ENCODE results near the gene SHD. TPM values are rescaled to one million over a fixed set of nuclear protein-coding genes. Genes with fewer than 3 reads are reported as not detected.

SHD gene
- total and polyA plus RNA-seq, 2 of the 4 experiments (the other 2 are of a cell fraction), result not detected

- no peak for TF ChIP-seq RAD21 (IDR thresholded peaks at IDR 0.05; ENCODE audit: low read length)
- Histone ChIP-seq H3K9me1 (ENCODE audit: insufficient read depth, low read length) (no peaks in the 10 kb centered on the region), H2AK9ac (replicated peaks; ENCODE audit: low read depth, low read length, poor library complexity) (no peak overlapping the region), H3K36me3 (ENCODE audit: control insufficient read depth, insufficient read depth, low read length) (no peaks in the 10 kb centered on the region), H3K27ac (ENCODE audit: insufficient read depth, low read length) (no peak overlapping the region), H4K20me1 (ENCODE audit: insufficient read depth, low read length) (no peaks in the 10 kb centered on the region), H4K91ac (ENCODE audit: insufficient read depth, low read depth, low read length) (no peak overlapping the region), H2AK5ac (ENCODE audit: low read depth, low read length) (no peak overlapping the region), H3K4ac (ENCODE audit: low read depth, low read length) (no peak overlapping the region), H3K18ac (ENCODE audit: low read depth, low read length) (no peak overlapping the region), H3K9ac (ENCODE audit: low read depth, low read length) (no peak overlapping the region), H4K5ac (ENCODE audit: low read depth, low read length) (no peak overlapping the region), H3K23ac (ENCODE audit: low read depth, low read length) (no peak overlapping the region), H2BK5ac (ENCODE audit: low read depth, low read length, poor library complexity, severe bottlenecking) (no peak overlapping the region), H4K8ac (ENCODE audit: low read depth in 2 of 2, low read length in 2 of 2) (no peak overlapping the region), H2BK120ac (ENCODE audit: low read depth, low read length) (no peak overlapping the region), H3K4me3 (ENCODE audit: insufficient read depth, low read depth, low read length) (no peak overlapping the region), H3K4me1 (ENCODE audit: control insufficient read depth, insufficient read depth, low read length) (no peaks in the 10 kb centered on the region), H3K14ac (replicated peaks; ENCODE audit: low read depth, low read length) (no peak overlapping the region), H3K4me2 (ENCODE audit: low read depth, low read length) (no peak overlapping the region), H3K56ac (ENCODE audit: extremely low read depth, insufficient read depth, low read length) (no peak overlapping the region), H2BK20ac (ENCODE audit: low read depth, low read length) (no peak overlapping the region), H3K79me1 (ENCODE audit: low read depth in 1 of 2, low read length in 2 of 2) (no peaks in the 10 kb centered on the region), H3K27me3 (ENCODE audit: control insufficient read depth, insufficient read depth, low read length) (peaks cover 40% of the 10 kb centered on the region), H2AFZ (replicated peaks; ENCODE audit: low read length, poor library complexity) (no peak overlapping the region), H3K9me3 (ENCODE audit: control insufficient read depth, insufficient read depth, low read length) (no peaks in the 10 kb centered on the region), H2BK15ac (ENCODE audit: low read depth, low read length) (no peak overlapping the region)
- ChIA-PET CTCF (no interaction called here), POLR2A (ENCODE audit: unreplicated experiment) (no interaction called here)
- ATAC-seq (ENCODE audit: low read depth) (no peak), DNase-seq (no peak)
- in situ Hi-C loops (cut with MboI; ENCODE audit: low sequenced_read_pairs) (no loop called here), intact Hi-C loops (cut with micrococcal nuclease) (no loop called here), dilution Hi-C loops (cut with HindIII; ENCODE audit: low sequenced_read_pairs, unreplicated experiment) (no loop called here)
- WGBS, 2 experiments (ENCODE audit: extremely low coverage in 2 of 2, insufficient read length in 1 of 2), result 17% methylated on average over 10 of the region's 16 CpGs; no CpG with 5 or more reads in 1 of the 2 experiments
- no TSS peak for BruUV-seq (replicated peaks)
Observed at GRCh38 chr19:4277191-4277696, 1.8 kb upstream of the SHD start.
